Progenitor cell of endocrine pancreas (in vitro differentiated cells): ENCODE results near the gene RALGPS1. TPM values are rescaled to one million over a fixed set of nuclear protein-coding genes. Genes with fewer than 3 reads are reported as not detected.

Experiments
- DNase-seq: peaks from one replicate; pipeline ENCODE4 v3.0.0; 2021; ENCODE audit warnings: low spot score; ENCODE audit not compliant: unreplicated experiment
- H3K27ac Mint-ChIP-seq: 2 replicates; pipeline ENCODE4 v1.8.0; 2021; ENCODE audit warnings: mild to moderate bottlenecking, moderate library complexity, mixed read lengths
- H3K27me3 Mint-ChIP-seq: 2 replicates; pipeline ENCODE4 v1.8.0; 2021; ENCODE audit warnings: mixed read lengths
- H3K36me3 Mint-ChIP-seq: 2 replicates; pipeline ENCODE4 v1.8.0; 2022; ENCODE audit warnings: mixed read lengths; ENCODE audit not compliant: insufficient read depth
- H3K4me1 Mint-ChIP-seq: 2 replicates; pipeline ENCODE4 v1.8.0; 2021; ENCODE audit warnings: low read depth, mixed read lengths
- H3K4me3 Mint-ChIP-seq: 2 replicates; pipeline ENCODE4 v1.8.0; 2021; ENCODE audit warnings: low read depth, mild to moderate bottlenecking, moderate library complexity, mixed read lengths
- H3K9me3 Mint-ChIP-seq: 2 replicates; pipeline ENCODE4 v1.8.0; 2021; ENCODE audit warnings: low read depth, mixed read lengths
- CTCF ChIP-seq: fragments of 200-600 bp; sonication (generic); IDR thresholded peaks from one replicate; pipeline ENCODE4 v1.5.0; 2021; ENCODE audit warnings: antibody characterized with exemption, mild to moderate bottlenecking; ENCODE audit not compliant: unreplicated experiment
- total RNA-seq: library from RNA; stranded (reverse); gene quantifications from 2 replicates; pipeline ENCODE4 v1.2.1, GENCODE V29; 2021

RALGPS1 gene
- total RNA-seq, 1 donor from 2014 or later, result 39.2 TPM

GRCh38 chr9:127130235-127130634 lies 215.7 kb downstream of the RALGPS1 start:
- H3K4me3 Mint-ChIP-seq, result no peak overlapping the region
- DNase-seq, result no peak
- H3K4me1 Mint-ChIP-seq, result peaks cover 37% of the 10 kb centered on the region
- H3K27me3 Mint-ChIP-seq, result peaks cover 32% of the 10 kb centered on the region
- no peak for TF ChIP-seq CTCF
- no peaks in the 10 kb centered on the region for H3K9me3 Mint-ChIP-seq
- no peaks in the 10 kb centered on the region for H3K36me3 Mint-ChIP-seq
- H3K27ac Mint-ChIP-seq, result no peak overlapping the region

GRCh38 chr9:127130661-127131538 lies 216.3 kb downstream of the RALGPS1 start:
- Mint-ChIP-seq H3K9me3 (no peaks in the 10 kb centered on the region), H3K36me3 (no peaks in the 10 kb centered on the region), H3K27me3 (peaks cover 32% of the 10 kb centered on the region), H3K4me3 (no peak overlapping the region), H3K4me1 (peaks cover 37% of the 10 kb centered on the region), H3K27ac (peak overlapping the region; percentile 33)
- no peak for DNase-seq
- TF ChIP-seq CTCF, result no peak

GRCh38 chr9:127131871-127132270 lies 217.3 kb downstream of the RALGPS1 start:
- no peak for DNase-seq
- peaks cover 37% of the 10 kb centered on the region for H3K4me1 Mint-ChIP-seq
- no peaks in the 10 kb centered on the region for H3K9me3 Mint-ChIP-seq
- no peaks in the 10 kb centered on the region for H3K36me3 Mint-ChIP-seq
- no peak overlapping the region for H3K4me3 Mint-ChIP-seq
- H3K27me3 Mint-ChIP-seq, result peaks cover 24% of the 10 kb centered on the region
- H3K27ac Mint-ChIP-seq, result no peak overlapping the region
- TF ChIP-seq CTCF, result no peak

GRCh38 chr9:127132375-127132774 lies 217.8 kb downstream of the RALGPS1 start:
- Mint-ChIP-seq H3K27ac (no peak overlapping the region), H3K4me3 (no peak overlapping the region), H3K4me1 (peaks cover 37% of the 10 kb centered on the region), H3K9me3 (no peaks in the 10 kb centered on the region), H3K36me3 (no peaks in the 10 kb centered on the region), H3K27me3 (peaks cover 23% of the 10 kb centered on the region)
- DNase-seq, result no peak
- TF ChIP-seq CTCF, result no peak

GRCh38 chr9:127132921-127133647 lies 218.5 kb downstream of the RALGPS1 start:
- no peaks in the 10 kb centered on the region for H3K36me3 Mint-ChIP-seq
- DNase-seq, result no peak
- peak overlapping the region; percentile 29 for H3K27ac Mint-ChIP-seq
- H3K27me3 Mint-ChIP-seq, result peaks cover 23% of the 10 kb centered on the region
- peaks cover 37% of the 10 kb centered on the region for H3K4me1 Mint-ChIP-seq
- H3K4me3 Mint-ChIP-seq, result no peak overlapping the region
- H3K9me3 Mint-ChIP-seq, result no peaks in the 10 kb centered on the region
- no peak for TF ChIP-seq CTCF
